NCI-H69 (cell line): ENCODE results near the gene ADAMTS12.
"Not testable (repeated sequence)": the region's sequence is repeated elsewhere in the genome, so short reads cannot be mapped to it uniquely, and the experiment has no call there.

Experiments used
- DNase-seq: peaks from one replicate; lab custom pipeline; 2025; lab: John Stamatoyannopoulos, UW

ADAMTS12 gene

DNA sequence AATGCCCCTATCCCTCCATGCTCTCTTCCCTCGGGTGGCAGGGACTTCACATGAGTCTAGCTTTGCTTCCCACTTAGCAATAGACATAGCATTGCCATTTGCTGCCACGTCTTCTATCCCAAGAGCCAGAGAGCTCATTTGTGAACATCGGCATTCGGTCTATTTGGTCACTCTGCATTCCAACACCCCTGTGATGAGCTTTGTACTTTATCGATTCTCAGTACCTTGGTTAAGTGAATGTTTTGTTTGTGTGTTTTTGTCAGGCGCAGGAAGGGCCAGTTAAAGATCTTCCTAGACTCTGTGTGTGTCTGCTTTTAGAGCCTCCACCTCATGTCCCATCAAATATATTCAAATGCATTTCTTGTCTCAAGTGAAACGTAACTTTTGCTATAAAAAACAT lies 309.4 kb downstream of the ADAMTS12 start:
- no peak for DNase-seq

DNA sequence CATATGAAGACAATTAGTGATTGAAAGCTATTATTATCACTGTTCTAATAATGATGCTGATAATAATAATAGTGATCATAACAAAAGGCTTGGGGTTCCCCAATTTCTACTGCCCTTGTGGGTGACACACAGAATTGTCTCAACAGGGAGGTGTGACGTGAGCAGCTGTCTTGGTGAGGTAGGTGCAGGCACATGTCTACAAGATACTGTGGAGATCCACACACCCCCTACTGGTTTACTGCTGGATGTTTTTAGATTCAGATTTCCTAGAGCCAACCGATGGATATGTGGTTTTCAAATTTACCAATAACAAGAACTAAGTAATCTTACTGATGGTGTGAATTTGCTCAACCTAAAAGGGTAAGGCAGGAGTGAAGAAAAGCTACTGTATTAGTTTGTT lies 312.0 kb downstream of the ADAMTS12 start:
- no peak for DNase-seq

DNA sequence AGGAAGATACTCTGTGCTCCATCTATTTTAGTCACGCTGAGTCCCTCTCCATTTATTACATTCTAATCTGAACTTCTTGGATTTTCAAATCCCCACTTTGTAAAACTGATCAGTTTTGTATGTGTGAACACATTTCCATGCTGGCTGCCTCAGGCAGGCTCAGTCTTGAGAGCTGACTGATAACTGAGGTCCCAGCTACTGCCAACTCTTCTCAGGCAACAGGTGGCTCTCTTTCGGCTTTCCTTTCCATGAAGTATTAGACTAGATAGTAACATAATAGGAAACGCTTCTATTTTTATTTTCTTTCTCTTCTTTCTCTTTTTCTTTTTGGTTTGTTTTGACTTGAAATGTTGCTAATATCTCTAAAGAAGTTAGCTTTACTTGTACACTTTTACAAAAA lies 312.6 kb downstream of the ADAMTS12 start:
- DNase-seq: no peak

DNA sequence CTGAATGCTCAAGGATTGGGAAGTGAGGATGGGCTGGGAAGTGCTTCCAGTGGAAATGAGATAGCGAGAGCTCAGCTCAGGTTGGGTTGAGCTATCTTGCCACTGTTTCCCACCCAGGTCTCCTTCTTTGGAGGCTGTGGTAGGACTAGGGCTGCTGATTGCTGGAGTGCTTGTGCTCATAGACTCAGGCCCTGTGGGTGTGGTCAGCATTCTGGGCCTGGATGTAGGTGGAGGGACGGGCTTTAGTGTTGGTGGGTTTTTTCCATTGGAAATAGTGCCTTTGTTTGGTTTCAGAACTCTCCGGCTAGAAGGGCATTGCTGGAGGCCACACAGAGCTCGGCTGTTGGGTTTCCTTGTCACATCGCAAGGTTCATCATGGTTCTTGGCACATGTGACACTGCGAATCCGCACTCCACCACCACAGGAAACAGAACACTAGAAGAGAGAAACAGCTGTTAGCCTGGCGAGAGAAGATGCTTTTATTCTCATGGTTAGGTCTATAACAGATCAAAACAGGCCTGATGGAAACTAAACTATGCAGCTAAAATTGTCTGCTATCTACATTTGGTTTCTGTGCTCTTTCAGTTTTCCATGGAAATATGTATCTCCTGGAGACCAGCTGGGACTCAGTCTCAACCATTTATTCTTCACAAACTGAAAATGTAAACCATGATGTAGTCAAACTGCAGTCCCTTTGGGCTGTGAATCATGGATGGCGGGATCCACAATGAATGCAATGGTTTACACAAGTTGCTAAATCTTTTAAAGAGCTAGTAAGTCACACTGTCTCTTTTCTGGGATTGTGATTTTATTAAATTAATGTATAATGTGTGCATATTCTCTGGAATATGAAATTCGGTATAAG lies 314.8 kb downstream of the ADAMTS12 start:
- no peak for DNase-seq

DNA sequence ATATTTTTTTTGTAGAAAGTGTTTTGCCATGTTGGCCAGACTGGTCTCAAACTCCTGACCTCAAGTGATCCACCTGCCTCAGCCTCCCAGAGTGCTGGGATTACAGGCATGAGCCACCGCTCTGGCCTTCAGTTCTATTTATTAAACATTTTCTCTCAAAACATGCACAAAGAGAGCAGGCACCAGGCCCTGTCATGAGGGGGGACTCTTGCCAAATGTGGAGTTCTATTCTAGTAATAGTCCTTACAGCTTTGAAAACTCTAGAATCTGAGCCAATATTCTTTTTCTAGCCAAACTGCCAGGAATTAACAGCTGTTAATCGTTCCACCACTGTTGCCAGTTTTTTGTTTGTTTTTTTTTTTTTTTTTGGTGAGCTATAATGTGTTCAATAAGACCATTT lies 326.5 kb downstream of the ADAMTS12 start:
- no peak for DNase-seq

DNA sequence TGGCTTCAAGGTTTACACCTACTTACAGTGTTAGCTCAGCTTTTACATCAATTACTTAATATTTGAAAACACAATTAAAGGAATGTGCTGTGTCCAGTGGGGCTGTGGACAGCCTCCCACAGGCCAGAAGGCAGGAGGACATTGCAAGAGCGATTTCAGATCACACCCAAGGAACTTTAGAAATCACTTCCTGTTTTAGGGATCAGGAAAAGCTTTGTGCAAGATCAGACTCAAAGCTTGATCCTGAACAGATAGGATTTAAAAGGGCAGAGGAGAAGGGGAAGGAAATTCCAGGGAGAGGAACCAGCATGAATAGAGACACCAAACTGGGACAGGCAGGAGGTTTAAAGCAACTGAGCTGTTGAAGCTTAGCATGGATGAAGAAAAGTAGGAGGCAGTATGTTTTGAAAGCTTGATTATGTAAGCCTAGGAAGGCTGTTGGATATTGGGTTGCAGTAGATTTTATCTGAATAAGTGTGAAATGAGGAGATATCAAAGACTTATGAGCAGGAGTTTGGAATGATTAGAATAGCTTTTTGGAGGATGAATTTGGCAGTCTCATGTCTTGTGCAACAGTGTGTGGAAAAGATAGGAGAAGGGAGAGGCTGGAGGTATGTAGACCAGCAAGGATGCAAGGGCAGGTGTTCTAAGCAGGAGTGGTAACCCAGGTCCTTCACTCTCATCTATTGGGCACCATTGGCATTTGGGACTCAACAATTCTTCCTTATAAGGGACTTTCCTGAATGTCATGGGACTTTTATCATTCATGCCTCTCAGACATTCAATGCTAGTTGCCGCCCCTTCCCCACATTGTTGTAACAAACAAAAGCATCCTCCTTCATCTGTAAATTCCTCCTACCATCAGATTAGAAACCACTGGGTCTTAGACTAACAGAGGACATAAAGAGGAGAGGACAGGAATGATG lies 327.5 kb downstream of the ADAMTS12 start:
- no peak for DNase-seq

DNA sequence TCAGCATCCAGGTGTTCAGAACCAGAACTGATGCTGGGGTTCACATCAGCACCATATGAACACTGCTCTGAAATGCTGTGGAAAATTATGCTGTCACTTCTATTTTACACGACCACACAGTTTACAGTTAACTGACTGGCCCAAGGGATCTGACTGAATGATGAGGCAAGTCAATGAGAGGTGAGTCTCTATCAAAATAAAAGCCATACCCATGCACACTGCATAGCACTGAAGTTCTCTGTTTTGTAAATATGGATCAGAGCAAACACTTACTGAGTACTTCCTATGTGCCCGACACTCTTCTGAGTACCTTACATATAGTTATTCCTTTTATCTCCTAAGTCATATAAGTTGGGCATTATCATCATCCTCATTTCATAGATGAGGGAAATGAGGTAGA lies 328.3 kb downstream of the ADAMTS12 start:
- DNase-seq: no peak

DNA sequence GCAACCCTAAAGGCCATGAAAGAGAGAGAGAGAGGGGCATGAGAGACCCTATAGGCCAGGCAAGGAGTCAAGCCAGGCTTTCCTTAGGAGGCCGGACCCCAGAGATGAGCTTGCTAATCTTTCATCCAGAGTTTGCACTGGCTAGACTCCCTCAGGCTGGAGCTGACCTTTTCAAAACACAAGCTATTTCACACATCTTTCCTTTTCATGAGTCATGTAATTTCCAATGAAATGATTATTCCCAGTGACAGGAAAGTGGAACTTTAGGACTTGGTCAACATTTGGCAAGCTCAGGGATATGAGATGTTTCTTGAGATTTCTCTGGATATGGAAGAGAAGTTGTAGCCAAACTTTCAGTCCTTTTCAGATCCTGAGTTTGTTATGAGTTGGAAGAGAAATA lies 333.3 kb downstream of the ADAMTS12 start:
- DNase-seq: no peak

DNA sequence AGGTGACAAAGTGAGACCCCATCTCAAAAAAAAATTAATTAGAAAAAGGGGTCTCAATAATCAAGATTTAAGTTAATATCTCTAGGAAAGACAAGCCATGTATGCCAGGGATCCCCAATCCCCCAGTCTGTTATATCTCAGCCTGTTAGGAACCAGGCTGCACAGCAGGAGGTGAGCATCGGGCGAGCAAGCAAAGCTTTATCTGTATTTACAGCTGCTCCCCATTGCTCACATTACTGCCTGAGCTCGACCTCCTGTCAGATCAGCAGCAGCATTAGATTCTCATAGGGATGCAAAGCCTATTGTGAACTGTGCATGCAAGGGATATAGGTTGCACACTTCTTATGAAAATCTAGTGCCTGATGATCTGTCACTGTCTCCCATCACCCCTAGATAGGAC lies 334.2 kb downstream of the ADAMTS12 start:
- DNase-seq: no peak

DNA sequence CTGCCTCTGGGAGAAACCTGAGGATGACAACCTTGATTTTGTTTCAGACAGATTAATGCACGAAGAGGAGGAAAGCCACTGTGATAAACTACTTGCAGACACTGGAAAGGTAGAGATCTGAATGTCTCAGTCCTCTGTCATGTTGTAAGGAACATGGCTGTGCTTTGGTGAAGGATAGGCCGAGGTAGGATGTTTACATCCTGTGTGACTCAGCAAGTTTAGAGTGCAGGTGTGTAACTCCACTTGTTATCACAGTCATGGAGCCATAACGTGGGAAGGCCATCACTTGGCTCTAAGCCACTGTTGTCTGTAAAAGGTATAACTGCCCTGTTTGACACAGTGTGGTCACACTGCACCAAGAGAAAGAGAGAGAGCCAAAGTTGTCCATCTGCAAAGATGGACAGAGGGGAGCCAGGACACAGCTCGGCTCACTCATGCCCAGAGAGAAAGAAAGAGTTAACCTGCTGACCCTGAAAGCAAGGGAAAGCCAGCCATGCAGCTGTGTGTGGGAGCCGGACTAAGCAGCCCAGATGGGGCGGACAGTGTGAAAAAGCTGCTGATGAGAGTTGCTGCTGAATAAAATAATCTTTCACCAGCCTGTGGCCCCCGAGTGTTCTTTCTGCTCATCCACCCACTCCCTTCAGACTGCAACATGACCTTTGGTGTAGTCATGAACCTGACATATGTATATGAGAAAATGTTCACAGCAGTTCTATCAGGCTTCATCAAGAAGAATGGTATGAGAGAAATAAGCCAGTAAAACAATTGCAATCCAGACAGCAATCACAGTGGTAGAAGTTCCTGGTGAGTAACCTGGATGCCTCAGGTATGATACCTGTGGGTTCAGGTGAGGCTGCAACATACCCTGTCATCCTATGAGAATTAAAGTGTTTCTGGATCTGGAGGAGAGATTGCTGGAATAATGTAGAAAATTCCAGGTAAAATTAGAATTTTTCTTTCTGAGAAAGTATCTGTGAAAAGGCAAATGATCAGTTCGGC lies 335.2 kb downstream of the ADAMTS12 start:
- peak; percentile 4 for DNase-seq

DNA sequence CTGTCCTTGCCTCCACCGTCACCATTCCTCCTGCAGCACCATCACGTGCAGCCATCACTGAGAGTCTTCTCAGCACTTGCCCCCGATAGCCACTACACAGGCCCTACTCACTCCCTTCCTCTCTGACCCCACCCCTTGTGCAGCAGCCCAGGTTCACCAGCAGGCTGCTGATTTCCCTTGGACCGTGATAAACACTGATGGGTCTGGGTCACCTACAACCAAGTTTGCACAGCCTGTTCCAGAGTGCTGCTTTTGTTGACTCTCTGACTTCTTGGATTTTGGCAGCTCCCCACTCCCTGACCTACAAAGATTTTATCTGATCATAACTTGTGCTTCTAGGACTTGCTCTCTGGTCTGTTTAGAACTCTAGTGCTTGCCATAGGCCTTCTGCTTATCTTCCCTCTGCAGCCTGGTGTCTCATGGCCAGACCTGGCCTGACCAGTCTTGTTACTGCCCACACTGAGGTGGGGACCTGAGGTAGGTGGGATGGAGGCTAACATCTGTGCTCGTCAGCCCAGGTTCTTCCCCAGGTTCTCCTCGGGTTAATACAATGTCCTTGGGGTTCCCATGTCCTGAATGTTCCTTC lies 341.7 kb downstream of the ADAMTS12 start:
- no peak for DNase-seq

DNA sequence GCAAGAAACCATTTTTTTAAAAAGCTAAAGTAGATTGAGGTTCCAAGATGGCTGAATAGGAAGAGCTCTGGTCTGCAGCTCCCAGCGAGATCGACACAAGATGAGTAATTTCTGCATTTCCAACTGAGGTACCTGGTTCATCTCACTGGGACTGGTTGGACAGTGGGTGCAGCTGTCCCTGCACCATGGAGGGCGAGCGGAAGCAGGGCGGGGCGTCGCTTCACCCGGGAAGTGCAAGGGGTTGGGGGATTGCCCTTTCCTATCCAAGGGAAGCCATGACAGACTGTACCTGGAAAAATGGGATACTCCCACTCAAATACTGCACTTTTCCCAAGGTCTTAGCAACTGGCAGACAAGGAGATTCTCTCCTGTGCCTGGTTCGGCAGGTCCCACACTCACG lies 352.0 kb downstream of the ADAMTS12 start:
- not testable (repeated sequence) for DNase-seq

DNA sequence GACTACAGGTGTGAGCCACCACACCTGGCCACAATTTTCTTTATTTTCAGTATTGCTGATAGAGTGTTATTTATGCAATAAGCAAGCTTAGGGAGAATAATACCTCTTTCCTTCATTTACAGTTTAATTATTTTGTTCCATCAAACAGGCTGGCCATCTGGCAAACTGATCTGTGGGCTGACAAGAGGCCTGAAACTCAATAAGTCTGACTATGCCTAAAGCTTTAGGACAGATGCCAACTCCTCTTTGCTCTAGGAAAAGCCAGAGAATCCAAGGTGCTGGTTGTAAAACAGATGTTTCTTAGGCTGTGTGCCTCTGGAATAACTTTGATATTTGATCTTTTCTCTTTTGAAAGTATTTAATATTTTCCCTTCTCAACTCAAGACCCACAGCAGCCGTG lies 352.6 kb downstream of the ADAMTS12 start:
- no peak for DNase-seq

DNA sequence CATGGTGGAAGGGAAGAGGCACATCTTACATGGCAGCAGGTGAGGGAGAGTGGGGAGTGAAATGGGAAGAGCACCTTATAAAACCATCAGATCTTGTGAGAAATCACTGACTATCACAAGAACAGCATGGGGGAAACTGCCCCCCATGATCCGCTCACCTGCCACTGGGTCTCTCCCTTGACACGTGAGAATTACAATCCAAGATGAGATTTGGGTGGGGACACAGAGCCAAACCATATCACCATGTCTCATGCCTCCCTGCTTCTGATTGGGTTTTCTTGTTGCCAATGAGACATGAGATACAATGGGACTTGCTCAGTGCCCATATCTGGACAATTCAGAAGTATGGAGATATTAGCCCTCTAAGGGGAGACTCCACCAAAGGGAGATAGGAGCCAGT lies 353.6 kb downstream of the ADAMTS12 start:
- DNase-seq: no peak

DNA sequence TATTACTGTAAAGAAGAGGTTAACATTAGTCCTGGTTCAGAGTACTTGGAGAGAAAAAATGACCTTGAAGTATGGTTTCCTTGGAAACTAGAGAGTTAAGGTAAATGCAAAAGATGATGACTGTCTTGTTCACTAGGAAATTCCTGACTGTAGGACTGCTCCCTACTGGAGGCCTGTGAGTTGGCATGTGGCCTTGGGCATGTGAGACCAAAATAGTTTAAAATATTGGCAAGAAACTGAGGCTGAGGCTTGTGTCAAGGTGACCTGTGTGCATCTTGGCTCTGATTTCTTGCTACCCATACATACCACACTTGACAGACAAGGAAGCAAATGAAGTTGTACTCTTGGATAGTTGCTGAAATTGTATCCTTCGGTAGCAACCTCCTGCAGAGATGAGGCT lies 354.6 kb downstream of the ADAMTS12 start:
- no peak for DNase-seq

DNA sequence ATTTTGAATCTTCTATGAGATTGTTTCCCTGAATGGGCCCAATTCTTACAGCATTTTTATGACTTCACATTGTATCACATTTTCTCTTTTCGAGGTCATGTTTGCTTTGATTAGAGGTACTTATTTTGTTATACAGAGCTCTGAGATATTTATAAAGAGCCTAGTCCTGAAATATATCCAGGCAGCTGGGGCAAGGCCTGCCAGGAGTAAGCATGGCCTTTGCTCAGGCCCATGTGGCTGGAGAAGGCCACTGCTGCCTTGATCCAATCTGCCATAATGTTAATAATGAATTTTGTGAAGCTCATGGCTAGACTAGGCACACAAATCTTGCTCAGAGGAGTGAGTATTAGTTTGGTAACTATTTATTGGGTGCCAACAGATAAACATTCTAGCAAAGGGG lies 355.0 kb downstream of the ADAMTS12 start:
- no peak for DNase-seq

DNA sequence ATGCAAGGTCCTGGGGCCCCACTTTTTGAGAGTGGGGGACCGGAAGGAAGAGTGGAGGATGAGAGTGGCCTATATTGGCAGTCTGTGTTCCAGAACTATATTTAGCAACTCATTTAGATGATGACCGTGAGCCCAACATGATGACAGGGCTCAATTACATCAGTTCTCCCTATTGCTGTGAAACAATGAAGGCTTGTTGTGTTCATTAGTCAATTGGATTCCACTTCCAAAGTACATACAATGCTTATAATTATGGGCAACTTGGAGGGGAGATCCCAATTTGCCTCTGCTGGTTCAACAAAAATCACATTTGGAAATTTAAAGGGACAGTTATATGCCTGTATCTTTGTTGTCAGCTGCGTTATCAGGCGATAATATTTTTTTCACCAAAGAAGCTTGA lies 360.0 kb downstream of the ADAMTS12 start:
- no peak for DNase-seq

DNA sequence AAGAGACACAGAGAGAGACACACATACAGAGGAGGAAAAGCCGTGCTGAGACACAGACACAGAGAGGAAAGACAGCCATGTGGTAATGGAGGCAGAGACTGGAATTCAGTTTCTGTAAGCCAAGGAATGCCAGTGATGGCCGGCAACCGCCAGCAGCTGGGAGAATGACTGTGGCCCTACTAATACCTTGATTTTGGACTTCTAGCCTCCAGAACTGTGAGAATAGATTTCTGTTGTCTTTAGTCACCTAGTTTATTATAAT lies 360.8 kb downstream of the ADAMTS12 start:
- no peak for DNase-seq

DNA sequence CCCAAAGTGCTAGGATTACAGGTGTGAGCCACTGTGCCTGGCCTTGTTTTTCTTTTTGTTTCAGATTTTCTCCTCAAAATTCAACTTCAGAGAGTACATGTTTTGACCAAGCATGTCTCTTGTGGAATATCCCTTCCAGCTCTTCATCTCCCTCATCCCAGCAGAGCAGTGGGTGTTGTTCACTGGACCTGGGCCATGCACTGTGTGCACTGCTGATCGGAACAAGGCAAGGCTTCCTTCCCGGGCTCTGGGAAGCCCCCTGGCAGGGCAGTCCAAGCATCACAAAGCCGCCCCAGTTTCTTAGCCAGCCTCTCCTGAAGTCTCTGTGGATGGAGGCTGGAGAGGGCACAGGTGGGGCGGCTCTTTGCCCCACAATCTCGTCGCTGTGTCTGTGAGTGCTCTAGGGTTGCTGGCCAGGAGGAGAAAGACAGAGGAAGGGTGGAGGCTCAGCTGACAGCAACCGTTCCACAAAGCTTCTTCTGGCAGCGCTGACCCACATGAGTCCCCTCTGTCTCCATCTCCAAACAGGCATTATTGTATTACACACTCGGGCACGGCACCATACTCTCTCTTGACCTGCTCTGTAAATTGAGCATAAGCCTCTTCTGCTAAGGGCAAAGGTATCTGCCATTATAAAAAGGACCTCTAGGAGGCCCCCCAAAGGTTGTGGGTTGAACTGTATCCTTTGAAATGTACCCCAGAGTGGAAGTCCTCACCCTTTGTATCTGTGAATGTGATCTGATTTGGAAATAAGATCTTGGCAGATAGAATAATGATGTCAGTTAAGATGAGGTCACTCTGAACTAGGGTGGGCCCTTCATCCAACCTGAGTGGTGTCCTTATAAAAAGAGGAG lies 361.4 kb downstream of the ADAMTS12 start:
- DNase-seq: no peak

DNA sequence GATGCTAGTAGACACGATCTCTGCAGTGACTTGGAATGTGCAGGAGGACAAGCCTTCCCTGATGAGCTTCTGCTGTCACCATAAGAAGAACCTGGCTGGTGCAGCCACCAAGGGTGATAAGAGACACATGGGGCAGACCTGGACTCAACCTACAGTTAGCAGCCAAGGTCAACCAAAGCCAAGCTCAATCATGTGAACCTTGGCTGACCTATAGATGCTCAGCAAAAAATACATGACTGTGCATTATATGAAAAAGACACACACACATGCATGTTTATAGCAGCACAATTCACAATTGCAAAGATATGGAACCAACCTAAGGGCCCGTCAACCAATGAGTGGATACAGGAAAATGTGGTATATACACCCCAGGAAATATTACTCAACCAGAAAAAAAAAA lies 364.1 kb downstream of the ADAMTS12 start:
- no peak for DNase-seq

DNA sequence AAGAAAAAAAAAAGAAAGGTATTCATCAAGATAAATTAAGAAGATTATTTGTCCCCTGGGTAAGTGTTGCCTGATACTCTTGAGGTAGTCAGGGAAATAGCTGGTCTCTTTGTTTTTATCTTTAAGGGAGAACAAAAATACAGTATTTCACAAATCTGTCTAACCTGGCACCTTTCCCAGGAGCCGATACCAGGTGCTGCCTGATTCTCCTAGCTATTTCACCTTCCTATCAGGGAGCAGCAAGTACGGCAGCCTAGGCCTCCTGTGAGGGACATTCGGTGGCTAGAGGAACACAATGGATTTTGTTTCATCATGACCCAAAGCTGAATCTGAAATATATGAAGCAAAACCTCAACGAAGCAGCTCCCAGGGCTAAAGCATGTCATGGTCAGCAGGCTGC lies 365.0 kb downstream of the ADAMTS12 start:
- no peak for DNase-seq
